ENCODE measurements around the gene PLA2G4D.

PLA2G4D gene

DNA sequence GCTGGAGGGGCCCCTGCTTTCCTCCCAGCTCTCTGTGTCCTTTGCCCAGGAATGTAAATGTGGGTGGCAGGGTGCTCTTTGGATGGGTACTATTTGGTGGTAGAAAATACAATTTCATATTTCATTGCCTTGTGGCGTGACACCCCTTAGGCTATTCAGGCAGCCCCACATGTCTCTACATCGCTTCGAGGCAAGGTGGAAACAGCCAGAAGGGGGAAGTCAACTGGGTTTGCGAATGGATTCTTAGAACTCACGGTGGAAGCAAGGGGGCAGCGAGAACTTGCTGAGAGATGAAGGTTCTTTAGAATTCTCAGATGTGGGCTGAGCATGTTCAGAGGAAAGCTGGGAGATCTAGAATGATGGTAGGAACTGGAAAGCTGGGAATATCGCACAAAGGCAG, 25.3 kb downstream of the PLA2G4D start:
- no peak overlapping the region for H3K4me3 ChIP-seq (ENCODE audit: low read depth, low read length)
- TF ChIP-seq, protein P1, sequence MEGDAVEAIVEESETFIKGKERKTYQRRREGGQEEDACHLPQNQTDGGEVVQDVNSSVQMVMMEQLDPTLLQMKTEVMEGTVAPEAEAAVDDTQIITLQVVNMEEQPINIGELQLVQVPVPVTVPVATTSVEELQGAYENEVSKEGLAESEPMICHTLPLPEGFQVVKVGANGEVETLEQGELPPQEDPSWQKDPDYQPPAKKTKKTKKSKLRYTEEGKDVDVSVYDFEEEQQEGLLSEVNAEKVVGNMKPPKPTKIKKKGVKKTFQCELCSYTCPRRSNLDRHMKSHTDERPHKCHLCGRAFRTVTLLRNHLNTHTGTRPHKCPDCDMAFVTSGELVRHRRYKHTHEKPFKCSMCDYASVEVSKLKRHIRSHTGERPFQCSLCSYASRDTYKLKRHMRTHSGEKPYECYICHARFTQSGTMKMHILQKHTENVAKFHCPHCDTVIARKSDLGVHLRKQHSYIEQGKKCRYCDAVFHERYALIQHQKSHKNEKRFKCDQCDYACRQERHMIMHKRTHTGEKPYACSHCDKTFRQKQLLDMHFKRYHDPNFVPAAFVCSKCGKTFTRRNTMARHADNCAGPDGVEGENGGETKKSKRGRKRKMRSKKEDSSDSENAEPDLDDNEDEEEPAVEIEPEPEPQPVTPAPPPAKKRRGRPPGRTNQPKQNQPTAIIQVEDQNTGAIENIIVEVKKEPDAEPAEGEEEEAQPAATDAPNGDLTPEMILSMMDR (conservative IDR thresholded peaks at IDR 0.05; ENCODE audit: low read depth, low read length) = peak; percentile 15
- no peak for DNase-seq (ENCODE audit: low read depth)

DNA sequence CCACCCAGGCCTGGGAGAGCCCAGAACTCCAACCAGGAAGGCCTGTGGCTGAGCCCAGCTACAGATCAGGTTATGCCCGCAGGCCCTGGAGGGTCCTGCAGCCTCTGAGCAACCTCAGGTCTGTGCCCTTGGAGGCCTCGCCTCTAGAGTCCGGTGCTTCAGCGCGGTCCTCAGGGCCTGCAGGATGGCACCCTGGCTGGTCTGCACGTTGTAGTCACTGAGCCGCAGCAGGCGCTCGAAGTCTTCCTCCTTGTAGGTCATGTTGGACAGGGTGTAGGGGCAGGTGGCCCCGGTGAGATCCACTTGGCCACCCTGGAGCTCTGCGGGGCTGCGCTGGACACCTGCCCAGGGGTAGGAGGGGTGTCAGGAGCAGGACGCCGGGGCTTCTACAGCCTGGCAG, 25.8 kb downstream of the PLA2G4D start:
- TF ChIP-seq, protein P1 (conservative IDR thresholded peaks at IDR 0.05; ENCODE audit: low read depth, low read length) = no peak
- H3K4me3 ChIP-seq (ENCODE audit: low read depth, low read length) = no peak overlapping the region
- no peak for DNase-seq (ENCODE audit: low read depth)

DNA sequence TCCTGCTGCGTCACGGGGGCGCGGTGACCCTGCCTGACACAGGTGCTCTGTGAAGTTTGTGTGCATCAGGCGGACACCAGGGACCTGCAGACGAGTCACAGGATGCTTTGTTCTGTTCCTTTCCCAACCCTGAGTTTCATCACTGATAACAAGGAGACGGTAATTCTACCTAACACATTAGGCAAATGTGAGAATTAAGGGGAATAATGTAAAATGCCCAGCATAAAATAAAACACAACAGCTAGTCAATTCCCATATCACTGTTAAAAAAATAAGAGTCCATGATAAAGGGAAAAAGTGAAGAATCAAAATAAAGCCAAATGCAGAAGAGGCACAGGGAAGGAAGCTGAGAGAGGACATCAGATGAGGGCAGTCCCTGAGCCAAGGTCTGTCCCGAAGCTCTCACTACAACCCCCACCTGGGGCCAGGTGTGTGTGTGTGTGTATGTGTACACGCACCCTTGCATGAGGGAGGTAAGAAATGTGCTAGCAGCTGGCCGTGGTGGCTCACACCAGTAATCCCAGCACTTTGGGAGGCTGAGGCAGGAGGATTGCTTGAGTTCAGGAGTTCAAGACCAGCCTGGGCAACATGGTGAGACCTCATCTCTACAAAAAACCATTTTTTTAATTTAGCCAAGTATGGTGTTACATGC, 27.5 kb downstream of the PLA2G4D start:
- no peak for DNase-seq (ENCODE audit: low read depth)
- H3K4me3 ChIP-seq (ENCODE audit: low read depth, low read length) = no peak overlapping the region
- TF ChIP-seq, protein P1 (conservative IDR thresholded peaks at IDR 0.05; ENCODE audit: low read depth, low read length) = no peak

DNA sequence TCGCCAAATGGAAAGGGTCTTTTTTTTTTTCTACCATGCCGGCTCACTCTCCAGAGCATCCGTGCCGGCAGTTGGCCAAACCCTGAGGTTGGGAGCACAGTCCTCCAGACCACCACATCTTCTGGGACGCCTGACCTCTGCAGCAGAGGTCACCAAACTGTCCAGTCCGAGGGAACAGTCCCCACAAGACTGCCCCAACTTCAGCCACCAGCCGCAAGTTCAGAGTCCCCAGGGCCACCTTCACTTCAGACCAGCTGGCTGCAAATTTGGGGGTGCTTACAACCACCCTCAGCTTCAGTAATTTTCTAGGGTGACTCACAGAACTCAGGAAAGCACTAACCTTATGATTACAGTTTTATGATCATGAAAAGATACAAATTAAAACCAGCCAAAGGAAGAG, 28.9 kb downstream of the PLA2G4D start:
- TF ChIP-seq, protein P1 (conservative IDR thresholded peaks at IDR 0.05; ENCODE audit: low read depth, low read length) = no peak
- no peak for DNase-seq (ENCODE audit: low read depth)

DNA sequence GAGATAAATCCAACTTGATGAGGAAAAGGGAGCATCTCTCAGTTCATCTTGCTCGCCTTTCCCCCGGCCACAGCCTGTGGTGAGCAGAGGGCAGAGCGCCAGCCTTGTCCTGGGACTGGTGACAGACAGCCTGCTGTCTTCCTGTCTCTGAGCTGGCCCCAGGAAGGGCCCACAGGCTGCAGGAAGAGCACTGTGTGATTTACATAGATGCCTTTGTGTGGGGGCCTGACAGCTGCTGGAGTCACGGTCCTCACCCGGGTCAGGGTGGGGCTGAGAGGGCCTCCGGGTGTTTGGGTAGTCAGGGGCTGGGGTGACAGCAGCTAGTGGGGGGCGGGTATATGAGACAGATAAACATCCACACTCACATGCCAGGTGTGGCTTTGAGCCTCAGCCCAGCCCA, 29.3 kb downstream of the PLA2G4D start:
- H3K4me3 ChIP-seq (ENCODE audit: low read depth, low read length) = no peak overlapping the region
- DNase-seq (ENCODE audit: low read depth) = no peak

More for the DNA sequence above, 28.9 kb downstream of the PLA2G4D start:
- no peak overlapping the region for H3K4me3 ChIP-seq (ENCODE audit: low read depth, low read length)

DNA sequence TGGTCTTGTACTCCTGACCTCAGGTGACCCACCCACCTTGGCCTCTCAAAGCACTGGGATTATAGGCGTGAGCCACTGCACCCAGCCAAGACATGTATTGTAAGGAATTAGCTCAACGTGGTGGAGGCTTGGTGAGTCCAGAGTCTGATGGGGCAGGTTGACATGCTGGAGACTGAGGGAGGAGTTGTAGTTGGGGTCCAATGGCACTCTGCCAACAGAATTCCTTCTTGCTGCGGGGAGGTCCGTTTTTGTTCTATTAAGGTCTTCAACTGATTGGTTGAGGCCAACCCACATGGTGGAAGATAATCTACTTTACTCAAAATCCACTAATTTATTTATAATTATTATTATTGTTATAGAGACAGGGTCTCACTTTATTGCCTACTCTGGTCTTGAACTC, 30.1 kb downstream of the PLA2G4D start:
- no peak for DNase-seq (ENCODE audit: low read depth)
- TF ChIP-seq, protein P1 (conservative IDR thresholded peaks at IDR 0.05; ENCODE audit: low read depth, low read length) = no peak
- no peak overlapping the region for H3K4me3 ChIP-seq (ENCODE audit: low read depth, low read length)

More for the DNA sequence above, 29.3 kb downstream of the PLA2G4D start:
- TF ChIP-seq, protein P1 (conservative IDR thresholded peaks at IDR 0.05; ENCODE audit: low read depth, low read length) = no peak
